Measurements from ENCODE around the gene PARD3.

The PARD3 gene

GRCh38 chr10:34109495-34109894 is 705.6 kb downstream of the PARD3 start:
- no peak overlapping the region for H3K4me3 ChIP-seq (ENCODE audit: low read length, poor library complexity, severe bottlenecking)

GRCh38 chr10:34107626-34108516 is 707.2 kb downstream of the PARD3 start:
- Histone ChIP-seq H3F3A (ENCODE audit: low read depth) (no peaks in the 10 kb centered on the region), H3K4me1 (ENCODE audit: insufficient read depth, low read length, poor library complexity, severe bottlenecking) (peaks cover 6% of the 10 kb centered on the region), H3K4me2 (ENCODE audit: low read depth, low read length, poor library complexity, severe bottlenecking) (no peak overlapping the region), H3K79me2 (ENCODE audit: insufficient read depth, low read length) (no peaks in the 10 kb centered on the region), H3K9me2 (replicated peaks; ENCODE audit: low read depth, low read length) (no peaks in the 10 kb centered on the region), H3K27me3 (ENCODE audit: insufficient read depth, low read length, poor library complexity, severe bottlenecking) (no peaks in the 10 kb centered on the region), H2AFZ (ENCODE audit: low read length) (no peak overlapping the region), H3K4me3 (ENCODE audit: low read length, poor library complexity, severe bottlenecking) (no peak overlapping the region), H3K9me3 (ENCODE audit: insufficient read depth, low read depth, low read length) (no peaks in the 10 kb centered on the region), H4K20me1 (ENCODE audit: insufficient read depth, low read length, poor library complexity, severe bottlenecking) (no peaks in the 10 kb centered on the region), H3K9ac (ENCODE audit: low read depth, low read length, poor library complexity, severe bottlenecking) (no peak overlapping the region), H3K36me3 (ENCODE audit: insufficient read depth, low read length) (no peaks in the 10 kb centered on the region)
- TF ChIP-seq CTCF (conservative IDR thresholded peaks at IDR 0.05; ENCODE audit: low read length) (no peak), EZH2phosphoT487 (IDR thresholded peaks at IDR 0.05; ENCODE audit: borderline replicate concordance) (no peak)

More at GRCh38 chr10:34109495-34109894, 705.6 kb downstream of the PARD3 start:
- Histone ChIP-seq H3K9me2 (replicated peaks; ENCODE audit: low read depth, low read length) (no peaks in the 10 kb centered on the region), H2AFZ (ENCODE audit: low read length) (no peak overlapping the region), H3K79me2 (ENCODE audit: insufficient read depth, low read length) (no peaks in the 10 kb centered on the region), H3K9me3 (ENCODE audit: insufficient read depth, low read depth, low read length) (no peaks in the 10 kb centered on the region), H3K27me3 (ENCODE audit: insufficient read depth, low read length, poor library complexity, severe bottlenecking) (no peaks in the 10 kb centered on the region), H3K4me2 (ENCODE audit: low read depth, low read length, poor library complexity, severe bottlenecking) (no peak overlapping the region), H3K36me3 (ENCODE audit: insufficient read depth, low read length) (no peaks in the 10 kb centered on the region), H4K20me1 (ENCODE audit: insufficient read depth, low read length, poor library complexity, severe bottlenecking) (no peaks in the 10 kb centered on the region), H3K9ac (ENCODE audit: low read depth, low read length, poor library complexity, severe bottlenecking) (no peak overlapping the region), H3F3A (ENCODE audit: low read depth) (no peaks in the 10 kb centered on the region), H3K4me1 (ENCODE audit: insufficient read depth, low read length, poor library complexity, severe bottlenecking) (peaks cover 16% of the 10 kb centered on the region)
- no peak for TF ChIP-seq EZH2phosphoT487 (IDR thresholded peaks at IDR 0.05; ENCODE audit: borderline replicate concordance)
- no peak for TF ChIP-seq CTCF (conservative IDR thresholded peaks at IDR 0.05; ENCODE audit: low read length)

- Histone ChIP-seq H3K9ac (ENCODE audit: low read depth, low read length, poor library complexity, severe bottlenecking) (no peak overlapping the region), H2AFZ (ENCODE audit: low read length) (no peak overlapping the region), H4K20me1 (ENCODE audit: insufficient read depth, low read length, poor library complexity, severe bottlenecking) (no peaks in the 10 kb centered on the region), H3F3A (ENCODE audit: low read depth) (no peaks in the 10 kb centered on the region), H3K9me2 (replicated peaks; ENCODE audit: low read depth, low read length) (no peaks in the 10 kb centered on the region), H3K27me3 (ENCODE audit: insufficient read depth, low read length, poor library complexity, severe bottlenecking) (no peaks in the 10 kb centered on the region), H3K9me3 (ENCODE audit: insufficient read depth, low read depth, low read length) (no peaks in the 10 kb centered on the region), H3K4me1 (ENCODE audit: insufficient read depth, low read length, poor library complexity, severe bottlenecking) (peaks cover 6% of the 10 kb centered on the region), H3K36me3 (ENCODE audit: insufficient read depth, low read length) (no peaks in the 10 kb centered on the region), H3K4me3 (ENCODE audit: low read length, poor library complexity, severe bottlenecking) (no peak overlapping the region), H3K79me2 (ENCODE audit: insufficient read depth, low read length) (no peaks in the 10 kb centered on the region), H3K4me2 (ENCODE audit: low read depth, low read length, poor library complexity, severe bottlenecking) (no peak overlapping the region)
- TF ChIP-seq CTCF (conservative IDR thresholded peaks at IDR 0.05; ENCODE audit: low read length) (no peak), EZH2phosphoT487 (IDR thresholded peaks at IDR 0.05; ENCODE audit: borderline replicate concordance) (no peak)
Measured at GRCh38 chr10:34106356-34106885, 708.7 kb downstream of the PARD3 start.

All from Loucy (cell line).